NCI-H128 (cell line): Measurements from ENCODE around the gene NDE1.

ENCODE experiments used
- DNase-seq: peaks from one replicate; lab custom pipeline; 2025; ENCODE audit not compliant: unreplicated experiment; lab: John Stamatoyannopoulos, UW

The NDE1 gene

GRCh38 chr16:15765116-15765515 lies 115.1 kb downstream of the NDE1 start:
- no peak for DNase-seq

GRCh38 chr16:15765880-15766279 lies 115.8 kb downstream of the NDE1 start:
- no peak for DNase-seq

- DNase-seq, result no peak
Observed at GRCh38 chr16:15766918-15767317, 116.9 kb downstream of the NDE1 start.

GRCh38 chr16:15768201-15768600 lies 118.2 kb downstream of the NDE1 start:
- no peak for DNase-seq

- no peak for DNase-seq
Observed at GRCh38 chr16:15769239-15769638, 119.2 kb downstream of the NDE1 start.

GRCh38 chr16:15770107-15770506 lies 120.1 kb downstream of the NDE1 start:
- DNase-seq, result no peak

- DNase-seq, result no peak
Observed at GRCh38 chr16:15770512-15770911, 120.5 kb downstream of the NDE1 start.

- DNase-seq, result no peak
Observed at GRCh38 chr16:15771694-15772093, 121.6 kb downstream of the NDE1 start.

GRCh38 chr16:15772579-15773293 lies 122.7 kb downstream of the NDE1 start:
- no peak for DNase-seq

- no peak for DNase-seq
Observed at GRCh38 chr16:15773968-15774367, 123.9 kb downstream of the NDE1 start.

- no peak for DNase-seq
Observed at GRCh38 chr16:15775209-15775608, 125.2 kb downstream of the NDE1 start.

- DNase-seq, result no peak
Observed at GRCh38 chr16:15775663-15776304, 125.7 kb downstream of the NDE1 start.
